Transverse colon (tissue), 3 donors: ENCODE results near the gene HTR2A.

ENCODE experiments used
- POLR2A ChIP-seq: fragments of 450-650 bp; IDR thresholded peaks from one replicate; pipeline ENCODE4 v1.6.1; 2016; ENCODE audit warnings: antibody characterized with exemption, mild to moderate bottlenecking, moderate library complexity
- TF ChIP-seq, protein P1 (sequence below), 5 experiments: fragments of 200-600 bp in 3 of 5; fragments of 450-650 bp in 2 of 5; sonication (generic) in 3 of 5; IDR thresholded peaks; 1 replicate in 2 of 5; 2 replicates in 3 of 5; pipeline ENCODE4 v1.5.1; 2016 to 2017; ENCODE audit warnings: antibody characterized with exemption in 5 of 5, inconsistent platforms in 3 of 5, mild to moderate bottlenecking in 2 of 5, moderate library complexity in 1 of 5

DNA sequence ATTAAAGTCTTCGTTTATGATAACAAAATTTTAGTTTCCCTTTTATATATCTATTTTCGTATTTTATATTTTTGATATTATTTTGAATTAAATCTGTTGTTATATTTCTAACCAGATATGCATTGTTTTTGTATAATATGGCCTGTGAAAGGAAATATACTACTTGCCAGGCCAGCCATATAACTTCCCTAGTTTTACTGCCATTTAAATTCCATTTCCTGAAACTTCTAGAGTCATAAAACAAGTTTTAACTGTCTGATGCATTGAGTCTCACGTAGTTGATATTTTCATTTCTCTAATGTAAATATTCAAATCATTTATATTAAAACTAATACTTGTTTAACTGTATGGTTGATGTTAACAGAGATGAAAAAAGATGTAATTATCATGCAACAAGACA lies 113.3 kb downstream of the HTR2A start:
- no peak for TF ChIP-seq POLR2A
- TF ChIP-seq, protein P1, sequence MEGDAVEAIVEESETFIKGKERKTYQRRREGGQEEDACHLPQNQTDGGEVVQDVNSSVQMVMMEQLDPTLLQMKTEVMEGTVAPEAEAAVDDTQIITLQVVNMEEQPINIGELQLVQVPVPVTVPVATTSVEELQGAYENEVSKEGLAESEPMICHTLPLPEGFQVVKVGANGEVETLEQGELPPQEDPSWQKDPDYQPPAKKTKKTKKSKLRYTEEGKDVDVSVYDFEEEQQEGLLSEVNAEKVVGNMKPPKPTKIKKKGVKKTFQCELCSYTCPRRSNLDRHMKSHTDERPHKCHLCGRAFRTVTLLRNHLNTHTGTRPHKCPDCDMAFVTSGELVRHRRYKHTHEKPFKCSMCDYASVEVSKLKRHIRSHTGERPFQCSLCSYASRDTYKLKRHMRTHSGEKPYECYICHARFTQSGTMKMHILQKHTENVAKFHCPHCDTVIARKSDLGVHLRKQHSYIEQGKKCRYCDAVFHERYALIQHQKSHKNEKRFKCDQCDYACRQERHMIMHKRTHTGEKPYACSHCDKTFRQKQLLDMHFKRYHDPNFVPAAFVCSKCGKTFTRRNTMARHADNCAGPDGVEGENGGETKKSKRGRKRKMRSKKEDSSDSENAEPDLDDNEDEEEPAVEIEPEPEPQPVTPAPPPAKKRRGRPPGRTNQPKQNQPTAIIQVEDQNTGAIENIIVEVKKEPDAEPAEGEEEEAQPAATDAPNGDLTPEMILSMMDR (IDR thresholded peaks at IDR 0.05): no peak
